ENCODE measurements around the gene PRR18. TPM values are rescaled to one million over a fixed set of nuclear protein-coding genes. Genes with fewer than 3 reads are reported as not detected.

PRR18 gene
- total and polyA plus RNA-seq, 2 of the 13 experiments (the other 11 are each of a cell fraction or from before 2014, with no cell fraction given), result 0.04 TPM

DNA sequence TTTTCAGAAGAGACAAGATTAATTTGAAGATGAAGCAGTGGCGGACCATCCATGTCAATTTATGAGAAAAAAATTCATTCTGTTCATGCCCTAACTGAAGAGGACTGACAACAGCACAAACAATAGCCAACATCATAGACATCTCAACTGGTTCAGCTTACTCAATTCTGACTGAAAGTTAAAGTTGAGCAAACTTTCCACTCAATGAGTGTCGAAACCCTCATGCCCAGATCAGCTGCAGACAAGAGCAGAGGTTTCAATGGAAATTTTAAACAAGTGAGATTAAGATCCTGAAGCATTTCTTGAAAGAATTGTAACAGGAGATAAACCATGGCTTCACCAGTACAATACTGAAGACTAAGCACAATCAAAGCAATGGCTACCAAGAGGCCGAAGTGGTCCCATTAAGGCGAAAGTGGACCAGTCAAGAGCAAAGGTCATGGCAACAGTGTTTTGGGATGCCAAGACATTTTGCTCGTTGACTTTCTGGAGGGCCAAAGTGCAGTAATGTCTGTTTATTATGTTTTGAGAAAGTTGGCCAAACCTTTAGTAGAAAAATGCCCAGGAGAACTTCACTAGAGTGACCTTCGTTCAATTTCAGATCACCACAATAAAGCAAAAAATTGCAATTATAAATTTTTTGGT lies 40.2 kb upstream of the PRR18 start (continued):
- TF ChIP-seq ZNF547 (CRISPR knock-in tag; IDR thresholded peaks at IDR 0.05) (0 out of 2 replicates have a peak, but pooled peaks have one; percentile 34), MEIS1 (CRISPR knock-in tag; IDR thresholded peaks at IDR 0.05; ENCODE audit: borderline replicate concordance) (no peak), GATAD2A (CRISPR knock-in tag; IDR thresholded peaks at IDR 0.05) (peak; percentile 85), SAP130 (CRISPR knock-in tag; IDR thresholded peaks at IDR 0.05; ENCODE audit: low read depth) (peak; percentile 57), DNMT3B (CRISPR knock-in tag; conservative IDR thresholded peaks at IDR 0.05) (no peak), ZNF557 (CRISPR knock-in tag; IDR thresholded peaks at IDR 0.05) (no peak), SAFB2 (CRISPR knock-in tag; IDR thresholded peaks at IDR 0.05; ENCODE audit: borderline replicate concordance, low read depth) (no peak), TEAD3 (CRISPR knock-in tag; optimal IDR thresholded peaks at IDR 0.05; ENCODE audit: borderline replicate concordance) (no peak), SNRNP70 (IDR thresholded peaks at IDR 0.05; ENCODE audit: low read depth, low read length) (no peak), FOSL2 (CRISPR knock-in tag; IDR thresholded peaks at IDR 0.05) (0 out of 2 replicates have a peak, but pooled peaks have one; percentile 48), PCBP1 (IDR thresholded peaks at IDR 0.05; ENCODE audit: borderline replicate concordance, low read depth, low read length) (no peak), ETV6 (CRISPR knock-in tag; conservative IDR thresholded peaks at IDR 0.05) (no peak), MIER2 (CRISPR knock-in tag; IDR thresholded peaks at IDR 0.05) (no peak), ZSCAN9 (CRISPR knock-in tag; IDR thresholded peaks at IDR 0.05; ENCODE audit: borderline replicate concordance) (no peak; the same call in 1 of the 2 replicates)
- TF ChIP-seq, protein P1, sequence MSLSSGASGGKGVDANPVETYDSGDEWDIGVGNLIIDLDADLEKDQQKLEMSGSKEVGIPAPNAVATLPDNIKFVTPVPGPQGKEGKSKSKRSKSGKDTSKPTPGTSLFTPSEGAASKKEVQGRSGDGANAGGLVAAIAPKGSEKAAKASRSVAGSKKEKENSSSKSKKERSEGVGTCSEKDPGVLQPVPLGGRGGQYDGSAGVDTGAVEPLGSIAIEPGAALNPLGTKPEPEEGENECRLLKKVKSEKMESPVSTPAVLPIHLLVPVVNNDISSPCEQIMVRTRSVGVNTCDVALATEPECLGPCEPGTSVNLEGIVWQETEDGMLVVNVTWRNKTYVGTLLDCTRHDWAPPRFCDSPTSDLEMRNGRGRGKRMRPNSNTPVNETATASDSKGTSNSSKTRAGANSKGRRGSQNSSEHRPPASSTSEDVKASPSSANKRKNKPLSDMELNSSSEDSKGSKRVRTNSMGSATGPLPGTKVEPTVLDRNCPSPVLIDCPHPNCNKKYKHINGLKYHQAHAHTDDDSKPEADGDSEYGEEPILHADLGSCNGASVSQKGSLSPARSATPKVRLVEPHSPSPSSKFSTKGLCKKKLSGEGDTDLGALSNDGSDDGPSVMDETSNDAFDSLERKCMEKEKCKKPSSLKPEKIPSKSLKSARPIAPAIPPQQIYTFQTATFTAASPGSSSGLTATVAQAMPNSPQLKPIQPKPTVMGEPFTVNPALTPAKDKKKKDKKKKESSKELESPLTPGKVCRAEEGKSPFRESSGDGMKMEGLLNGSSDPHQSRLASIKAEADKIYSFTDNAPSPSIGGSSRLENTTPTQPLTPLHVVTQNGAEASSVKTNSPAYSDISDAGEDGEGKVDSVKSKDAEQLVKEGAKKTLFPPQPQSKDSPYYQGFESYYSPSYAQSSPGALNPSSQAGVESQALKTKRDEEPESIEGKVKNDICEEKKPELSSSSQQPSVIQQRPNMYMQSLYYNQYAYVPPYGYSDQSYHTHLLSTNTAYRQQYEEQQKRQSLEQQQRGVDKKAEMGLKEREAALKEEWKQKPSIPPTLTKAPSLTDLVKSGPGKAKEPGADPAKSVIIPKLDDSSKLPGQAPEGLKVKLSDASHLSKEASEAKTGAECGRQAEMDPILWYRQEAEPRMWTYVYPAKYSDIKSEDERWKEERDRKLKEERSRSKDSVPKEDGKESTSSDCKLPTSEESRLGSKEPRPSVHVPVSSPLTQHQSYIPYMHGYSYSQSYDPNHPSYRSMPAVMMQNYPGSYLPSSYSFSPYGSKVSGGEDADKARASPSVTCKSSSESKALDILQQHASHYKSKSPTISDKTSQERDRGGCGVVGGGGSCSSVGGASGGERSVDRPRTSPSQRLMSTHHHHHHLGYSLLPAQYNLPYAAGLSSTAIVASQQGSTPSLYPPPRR (CRISPR knock-in tag; IDR thresholded peaks at IDR 0.05; ENCODE audit: borderline replicate concordance), result no peak
- TF ChIP-seq, protein P2, sequence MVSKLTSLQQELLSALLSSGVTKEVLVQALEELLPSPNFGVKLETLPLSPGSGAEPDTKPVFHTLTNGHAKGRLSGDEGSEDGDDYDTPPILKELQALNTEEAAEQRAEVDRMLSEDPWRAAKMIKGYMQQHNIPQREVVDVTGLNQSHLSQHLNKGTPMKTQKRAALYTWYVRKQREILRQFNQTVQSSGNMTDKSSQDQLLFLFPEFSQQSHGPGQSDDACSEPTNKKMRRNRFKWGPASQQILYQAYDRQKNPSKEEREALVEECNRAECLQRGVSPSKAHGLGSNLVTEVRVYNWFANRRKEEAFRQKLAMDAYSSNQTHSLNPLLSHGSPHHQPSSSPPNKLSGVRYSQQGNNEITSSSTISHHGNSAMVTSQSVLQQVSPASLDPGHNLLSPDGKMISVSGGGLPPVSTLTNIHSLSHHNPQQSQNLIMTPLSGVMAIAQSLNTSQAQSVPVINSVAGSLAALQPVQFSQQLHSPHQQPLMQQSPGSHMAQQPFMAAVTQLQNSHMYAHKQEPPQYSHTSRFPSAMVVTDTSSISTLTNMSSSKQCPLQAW (CRISPR knock-in tag; IDR thresholded peaks at IDR 0.05), result no peak
- TF ChIP-seq, protein P3, sequence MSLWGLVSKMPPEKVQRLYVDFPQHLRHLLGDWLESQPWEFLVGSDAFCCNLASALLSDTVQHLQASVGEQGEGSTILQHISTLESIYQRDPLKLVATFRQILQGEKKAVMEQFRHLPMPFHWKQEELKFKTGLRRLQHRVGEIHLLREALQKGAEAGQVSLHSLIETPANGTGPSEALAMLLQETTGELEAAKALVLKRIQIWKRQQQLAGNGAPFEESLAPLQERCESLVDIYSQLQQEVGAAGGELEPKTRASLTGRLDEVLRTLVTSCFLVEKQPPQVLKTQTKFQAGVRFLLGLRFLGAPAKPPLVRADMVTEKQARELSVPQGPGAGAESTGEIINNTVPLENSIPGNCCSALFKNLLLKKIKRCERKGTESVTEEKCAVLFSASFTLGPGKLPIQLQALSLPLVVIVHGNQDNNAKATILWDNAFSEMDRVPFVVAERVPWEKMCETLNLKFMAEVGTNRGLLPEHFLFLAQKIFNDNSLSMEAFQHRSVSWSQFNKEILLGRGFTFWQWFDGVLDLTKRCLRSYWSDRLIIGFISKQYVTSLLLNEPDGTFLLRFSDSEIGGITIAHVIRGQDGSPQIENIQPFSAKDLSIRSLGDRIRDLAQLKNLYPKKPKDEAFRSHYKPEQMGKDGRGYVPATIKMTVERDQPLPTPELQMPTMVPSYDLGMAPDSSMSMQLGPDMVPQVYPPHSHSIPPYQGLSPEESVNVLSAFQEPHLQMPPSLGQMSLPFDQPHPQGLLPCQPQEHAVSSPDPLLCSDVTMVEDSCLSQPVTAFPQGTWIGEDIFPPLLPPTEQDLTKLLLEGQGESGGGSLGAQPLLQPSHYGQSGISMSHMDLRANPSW (CRISPR knock-in tag; IDR thresholded peaks at IDR 0.05; ENCODE audit: borderline replicate concordance), result no peak
- TF ChIP-seq, protein P4, sequence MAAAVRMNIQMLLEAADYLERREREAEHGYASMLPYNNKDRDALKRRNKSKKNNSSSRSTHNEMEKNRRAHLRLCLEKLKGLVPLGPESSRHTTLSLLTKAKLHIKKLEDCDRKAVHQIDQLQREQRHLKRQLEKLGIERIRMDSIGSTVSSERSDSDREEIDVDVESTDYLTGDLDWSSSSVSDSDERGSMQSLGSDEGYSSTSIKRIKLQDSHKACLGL (CRISPR knock-in tag; IDR thresholded peaks at IDR 0.05), result no peak
- TF ChIP-seq, protein P5, sequence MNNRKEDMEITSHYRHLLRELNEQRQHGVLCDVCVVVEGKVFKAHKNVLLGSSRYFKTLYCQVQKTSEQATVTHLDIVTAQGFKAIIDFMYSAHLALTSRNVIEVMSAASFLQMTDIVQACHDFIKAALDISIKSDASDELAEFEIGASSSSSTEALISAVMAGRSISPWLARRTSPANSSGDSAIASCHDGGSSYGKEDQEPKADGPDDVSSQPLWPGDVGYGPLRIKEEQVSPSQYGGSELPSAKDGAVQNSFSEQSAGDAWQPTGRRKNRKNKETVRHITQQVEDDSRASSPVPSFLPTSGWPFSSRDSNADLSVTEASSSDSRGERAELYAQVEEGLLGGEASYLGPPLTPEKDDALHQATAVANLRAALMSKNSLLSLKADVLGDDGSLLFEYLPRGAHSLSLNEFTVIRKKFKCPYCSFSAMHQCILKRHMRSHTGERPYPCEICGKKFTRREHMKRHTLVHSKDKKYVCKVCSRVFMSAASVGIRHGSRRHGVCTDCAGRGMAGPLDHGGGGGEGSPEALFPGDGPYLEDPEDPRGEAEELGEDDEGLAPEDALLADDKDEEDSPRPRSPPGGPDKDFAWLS (CRISPR knock-in tag; IDR thresholded peaks at IDR 0.05; ENCODE audit: borderline replicate concordance), result no peak

All from HepG2 (cell line).